Raji (cell line): ENCODE data around the gene ZNF583.

Experiments
- POLR2A ChIP-seq: IDR thresholded peaks from 2 replicates; pipeline ENCODE4 v1.6.1; 2011; ENCODE audit warnings: low read depth, low read length, control low read depth; ENCODE audit not compliant: insufficient read depth

ZNF583 gene

DNA sequence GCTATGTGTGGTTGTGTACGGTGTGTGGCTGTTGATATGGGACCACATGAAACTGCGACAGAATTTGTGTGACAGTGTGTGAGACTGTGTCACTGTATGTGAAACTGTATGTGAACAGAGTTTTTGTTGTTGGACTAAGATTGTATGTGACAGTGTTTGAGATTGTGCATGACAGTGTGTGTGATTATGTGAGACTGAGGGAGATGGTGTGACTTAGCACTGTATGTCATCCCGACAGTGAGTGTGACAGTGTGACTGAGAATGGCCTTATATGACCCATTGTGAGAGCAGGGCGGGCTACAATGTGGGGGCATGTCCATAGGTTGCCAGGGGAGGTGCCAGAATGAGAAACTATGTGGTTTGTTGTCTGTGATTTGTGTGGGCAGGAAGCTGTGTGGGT lies 930 bp downstream of the ZNF583 start:
- TF ChIP-seq POLR2A: no peak

DNA sequence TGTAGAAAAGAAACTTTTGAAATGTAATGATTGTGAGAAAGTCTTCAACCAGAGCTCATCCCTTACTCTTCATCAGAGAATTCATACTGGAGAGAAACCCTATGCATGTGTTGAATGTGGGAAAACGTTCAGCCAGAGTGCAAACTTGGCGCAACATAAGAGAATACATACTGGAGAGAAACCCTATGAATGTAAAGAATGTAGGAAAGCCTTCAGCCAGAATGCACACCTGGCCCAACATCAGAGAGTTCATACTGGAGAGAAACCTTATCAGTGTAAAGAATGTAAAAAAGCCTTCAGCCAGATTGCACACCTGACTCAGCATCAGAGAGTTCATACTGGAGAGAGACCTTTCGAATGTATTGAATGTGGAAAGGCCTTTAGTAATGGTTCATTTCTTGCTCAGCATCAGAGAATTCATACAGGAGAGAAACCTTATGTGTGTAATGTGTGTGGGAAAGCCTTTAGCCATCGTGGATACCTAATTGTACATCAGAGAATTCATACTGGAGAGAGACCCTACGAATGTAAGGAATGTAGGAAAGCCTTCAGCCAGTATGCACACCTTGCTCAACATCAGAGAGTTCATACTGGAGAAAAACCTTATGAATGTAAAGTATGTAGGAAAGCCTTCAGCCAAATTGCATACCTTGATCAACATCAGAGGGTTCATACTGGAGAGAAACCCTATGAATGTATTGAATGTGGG lies 19.3 kb downstream of the ZNF583 start:
- TF ChIP-seq POLR2A: no peak

DNA sequence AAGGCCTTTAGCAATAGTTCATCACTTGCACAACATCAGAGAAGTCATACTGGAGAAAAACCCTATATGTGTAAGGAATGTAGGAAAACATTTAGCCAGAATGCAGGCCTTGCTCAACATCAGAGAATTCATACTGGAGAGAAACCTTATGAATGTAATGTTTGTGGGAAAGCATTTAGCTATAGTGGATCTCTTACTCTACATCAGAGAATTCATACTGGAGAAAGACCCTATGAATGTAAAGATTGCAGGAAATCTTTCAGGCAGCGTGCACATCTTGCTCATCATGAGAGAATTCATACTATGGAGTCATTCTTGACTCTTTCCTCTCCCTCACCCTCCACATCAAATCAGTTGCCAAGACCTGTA lies 19.8 kb downstream of the ZNF583 start:
- TF ChIP-seq POLR2A: no peak

DNA sequence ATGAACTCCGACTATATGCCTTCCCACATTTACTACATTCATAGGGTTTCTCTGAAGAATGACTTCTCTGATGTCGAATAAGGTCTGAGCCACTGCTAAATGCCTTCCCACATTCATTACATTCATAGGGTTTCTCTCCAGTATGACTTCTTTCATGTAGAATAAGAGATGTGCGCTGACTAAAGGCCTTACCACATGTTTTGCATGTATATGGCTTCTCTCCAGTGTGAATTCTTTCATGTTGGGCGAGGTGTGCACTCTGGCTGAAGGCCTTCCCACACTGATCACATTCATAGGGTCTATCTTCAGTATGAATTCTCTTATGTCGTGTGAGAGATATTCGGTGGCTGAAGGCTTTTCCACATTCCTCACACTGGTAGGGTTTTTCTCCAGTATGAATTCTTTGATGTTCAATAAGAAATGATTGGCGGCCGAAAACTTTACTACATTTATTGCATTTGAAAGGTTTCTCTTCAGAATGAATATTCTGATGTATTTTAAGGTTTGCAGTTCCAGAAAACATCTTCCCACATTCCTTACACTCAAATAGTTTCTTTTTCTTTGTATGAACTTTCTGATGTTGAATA lies 37.2 kb downstream of the ZNF583 start:
- TF ChIP-seq POLR2A: no peak

DNA sequence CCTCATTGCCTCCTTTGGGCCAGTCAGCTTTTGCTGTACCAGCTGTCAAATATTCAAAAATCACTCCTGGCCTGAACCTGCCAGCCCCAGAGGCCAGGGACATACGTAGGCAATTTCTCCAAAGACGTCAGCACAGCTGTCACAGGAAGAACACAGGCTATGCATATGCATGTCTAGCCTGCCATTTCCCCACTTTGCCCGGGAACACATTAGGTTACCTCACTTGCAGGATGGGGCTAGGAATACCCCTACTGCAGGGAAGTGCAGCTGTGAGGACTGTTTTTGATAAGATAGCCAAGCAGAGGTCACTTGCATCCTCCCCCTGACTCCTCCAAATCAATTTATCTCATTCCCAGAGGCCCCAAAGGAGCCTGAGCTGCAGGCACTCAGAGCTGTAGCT lies 70.2 kb downstream of the ZNF583 start:
- no peak for TF ChIP-seq POLR2A

DNA sequence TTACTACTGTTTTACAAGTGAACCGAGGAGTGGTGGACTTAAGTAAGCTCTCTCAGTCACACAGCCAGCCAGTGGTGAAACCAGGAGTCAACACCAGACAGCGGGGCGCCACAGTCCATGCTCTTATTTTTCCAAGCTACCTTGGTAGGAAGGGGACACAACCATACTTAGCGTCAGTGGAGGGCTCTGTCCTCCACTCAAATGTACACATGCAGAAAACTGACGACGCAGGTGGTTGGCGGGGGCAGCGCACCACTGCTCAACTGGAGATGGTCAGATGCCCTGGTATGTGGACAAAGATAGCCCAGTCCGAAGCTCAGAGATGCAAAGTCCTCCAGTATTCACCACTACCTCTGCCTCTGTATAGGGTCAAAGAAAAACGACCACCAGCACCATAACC lies 72.0 kb downstream of the ZNF583 start:
- no peak for TF ChIP-seq POLR2A
